Hematopoietic multipotent progenitor cell treated with erythropoietin and hydrocortisone succinate and interleukin-3 and kit ligand, for 17 days (in vitro differentiated cells): ENCODE measurements around the gene ZFPM1.
A peak's percentile ranks its signal among the peaks of the same experiment; 100 is the strongest.

Experiments used
- DNase-seq: peaks from one replicate; pipeline ENCODE4 v3.0.0-alpha.2; 2015; ENCODE audit warnings: low spot score

ZFPM1 gene

GRCh38 chr16:88527937-88528743 is 75.1 kb downstream of the ZFPM1 start:
- no peak for DNase-seq

- no peak for DNase-seq
Measured at GRCh38 chr16:88528902-88529318, 75.8 kb downstream of the ZFPM1 start.

GRCh38 chr16:88529596-88529995 is 76.5 kb downstream of the ZFPM1 start:
- DNase-seq = no peak

- DNase-seq = no peak
Measured at GRCh38 chr16:88530051-88530857, 77.2 kb downstream of the ZFPM1 start.

GRCh38 chr16:88530858-88531203 is 77.8 kb downstream of the ZFPM1 start:
- no peak for DNase-seq

- no peak for DNase-seq
Measured at GRCh38 chr16:88531346-88531745, 78.3 kb downstream of the ZFPM1 start.

- no peak for DNase-seq
Measured at GRCh38 chr16:88531931-88532433, 78.9 kb downstream of the ZFPM1 start.

GRCh38 chr16:88532434-88533241 is 79.6 kb downstream of the ZFPM1 start:
- no peak for DNase-seq

GRCh38 chr16:88533381-88533917 is 80.4 kb downstream of the ZFPM1 start:
- DNase-seq = no peak

- DNase-seq = peak; percentile 42
Measured at GRCh38 chr16:88533932-88534637, 81.0 kb downstream of the ZFPM1 start.

- DNase-seq = no peak
Measured at GRCh38 chr16:88534638-88535190, 81.6 kb downstream of the ZFPM1 start.

GRCh38 chr16:88535191-88535856 is 82.2 kb downstream of the ZFPM1 start:
- no peak for DNase-seq

- no peak for DNase-seq
Measured at GRCh38 chr16:88535857-88536222, 82.8 kb downstream of the ZFPM1 start.

GRCh38 chr16:88536510-88536909 is 83.4 kb downstream of the ZFPM1 start:
- DNase-seq = no peak

GRCh38 chr16:88536971-88537751 is 84.1 kb downstream of the ZFPM1 start:
- DNase-seq = no peak

- DNase-seq = no peak
Measured at GRCh38 chr16:88537859-88538258, 84.8 kb downstream of the ZFPM1 start.

- DNase-seq = no peak
Measured at GRCh38 chr16:88538366-88539060, 85.4 kb downstream of the ZFPM1 start.

GRCh38 chr16:88539261-88539651 is 86.2 kb downstream of the ZFPM1 start:
- no peak for DNase-seq
